Stimulated activated CD8-positive, alpha-beta memory T cell treated with anti-CD3 and anti-CD28 coated beads, Interleukin-2, amount 100 ng/mL, for 1 hour (primary cell): Measurements from ENCODE around the gene TAF12.
"Not testable (repeated sequence)": the region's sequence is repeated elsewhere in the genome, so short reads cannot be mapped to it uniquely, and the experiment has no call there.

ENCODE experiments used
- DNase-seq, 2 donors: peaks; one replicate each; pipeline ENCODE4 v3.0.0-alpha.2; 2020; ENCODE audit warnings: low read depth in 2 of 2

Gene TAF12

DNA sequence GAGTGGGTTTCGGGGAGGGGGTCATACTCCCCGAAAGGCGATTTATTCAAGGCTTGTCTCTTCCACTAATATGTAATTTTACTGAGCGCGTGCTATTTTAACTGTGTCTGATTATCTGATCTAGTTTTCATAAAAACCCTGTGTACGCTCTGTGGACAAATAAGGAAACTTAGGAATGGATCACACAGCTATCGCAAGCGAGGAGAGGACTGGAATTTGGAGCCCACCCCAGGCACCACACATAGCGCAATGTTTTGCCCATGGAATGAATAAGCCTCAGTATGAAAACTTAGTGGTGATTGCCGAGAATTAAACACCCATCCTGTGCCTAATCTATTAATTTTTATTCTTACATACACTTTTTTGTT lies 60.6 kb downstream of the TAF12 start:
- DNase-seq = no peak

DNA sequence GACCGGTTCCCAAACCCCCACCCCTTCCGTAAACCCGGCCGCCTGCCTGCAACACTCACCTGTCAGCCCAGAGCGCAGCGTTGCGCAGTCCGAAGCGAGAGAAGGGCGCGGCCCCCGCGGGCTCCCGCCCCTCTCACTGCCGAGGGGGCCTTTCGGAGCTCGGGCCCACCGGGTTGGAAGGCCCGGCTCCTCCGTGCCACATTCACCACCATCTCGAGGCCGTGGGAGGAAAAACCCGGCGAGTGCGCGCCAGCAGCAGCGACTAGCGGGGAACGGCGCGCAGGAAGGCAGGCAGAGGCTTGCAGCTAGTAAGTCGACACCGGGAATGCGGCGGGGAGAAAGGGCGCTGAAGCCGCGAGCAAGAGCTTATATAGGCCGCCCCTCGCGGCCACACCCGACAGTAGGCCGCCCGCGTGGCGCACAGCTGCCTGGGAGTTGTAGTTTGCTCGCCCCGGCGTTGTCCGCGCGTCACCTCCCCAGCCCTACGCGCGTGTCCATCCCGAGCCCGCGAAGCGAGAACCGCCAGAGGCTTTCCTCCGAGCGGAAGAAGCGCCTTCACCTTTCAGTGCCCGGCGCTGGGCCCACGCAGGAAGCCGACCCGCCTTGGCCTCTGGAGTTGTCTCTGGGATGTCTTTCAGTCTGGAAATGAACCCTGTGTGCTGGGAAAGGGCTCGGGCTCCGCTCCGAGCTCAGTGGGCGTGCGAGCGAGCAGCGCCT lies 61.2 kb downstream of the TAF12 start:
- DNase-seq = peak; percentile 87 to 88

DNA sequence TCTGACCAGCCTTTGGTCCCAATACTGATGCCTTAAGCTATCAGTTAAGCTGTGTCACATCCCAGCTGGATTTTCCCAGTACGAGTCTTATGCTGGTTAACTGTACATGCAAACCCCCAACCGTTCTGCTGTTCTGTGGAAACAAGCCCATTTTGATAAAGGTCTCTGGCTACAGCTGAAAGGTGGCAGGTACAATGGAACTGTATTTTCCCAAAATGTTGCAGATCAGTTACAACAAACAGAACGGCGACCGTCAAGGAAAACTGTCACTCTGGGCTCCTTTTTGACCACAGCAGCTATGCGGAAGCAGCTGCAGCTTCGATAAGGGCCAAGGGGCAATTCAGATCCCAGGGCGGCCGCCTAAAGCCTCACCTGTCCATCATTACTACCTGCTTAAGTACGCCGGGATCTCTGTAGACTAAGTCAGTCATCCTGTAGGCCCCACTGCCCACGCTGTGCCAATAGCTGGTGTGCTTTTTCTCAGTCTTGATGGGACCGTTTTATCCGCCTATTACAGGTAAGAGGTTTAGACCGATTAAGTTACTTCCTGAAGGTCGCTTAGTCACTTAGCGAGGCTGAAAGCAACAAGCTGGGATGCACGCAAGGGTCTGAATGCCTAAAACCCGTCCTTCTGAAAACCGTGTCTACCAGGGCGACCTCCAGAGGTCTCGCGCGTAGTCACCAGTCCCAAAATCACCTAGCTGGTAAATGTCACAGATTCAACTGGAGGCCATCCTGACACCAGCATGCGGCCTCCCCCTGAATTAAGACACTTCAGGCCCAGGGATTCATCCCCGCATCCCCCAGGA lies 61.9 kb downstream of the TAF12 start:
- DNase-seq = peak in 1 of 2 donors; percentile 34

DNA sequence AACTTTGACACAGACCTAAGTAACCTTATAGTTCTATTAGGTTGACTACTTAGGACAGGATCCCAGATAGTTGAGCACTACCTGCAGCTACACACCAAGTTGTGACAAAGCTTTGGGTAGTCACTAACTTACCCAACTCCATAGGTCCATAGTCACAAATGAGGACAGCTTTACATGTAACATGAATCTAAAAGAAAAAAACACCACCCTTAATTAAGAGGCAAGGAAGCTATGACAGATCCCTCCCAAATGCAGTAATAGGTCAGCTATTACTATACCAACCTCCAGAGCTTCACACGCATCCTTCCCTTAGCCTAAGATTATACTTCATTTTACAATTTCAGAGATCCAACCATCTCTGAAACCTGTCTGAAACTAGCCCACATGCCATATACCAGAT lies 63.5 kb downstream of the TAF12 start:
- no peak for DNase-seq

DNA sequence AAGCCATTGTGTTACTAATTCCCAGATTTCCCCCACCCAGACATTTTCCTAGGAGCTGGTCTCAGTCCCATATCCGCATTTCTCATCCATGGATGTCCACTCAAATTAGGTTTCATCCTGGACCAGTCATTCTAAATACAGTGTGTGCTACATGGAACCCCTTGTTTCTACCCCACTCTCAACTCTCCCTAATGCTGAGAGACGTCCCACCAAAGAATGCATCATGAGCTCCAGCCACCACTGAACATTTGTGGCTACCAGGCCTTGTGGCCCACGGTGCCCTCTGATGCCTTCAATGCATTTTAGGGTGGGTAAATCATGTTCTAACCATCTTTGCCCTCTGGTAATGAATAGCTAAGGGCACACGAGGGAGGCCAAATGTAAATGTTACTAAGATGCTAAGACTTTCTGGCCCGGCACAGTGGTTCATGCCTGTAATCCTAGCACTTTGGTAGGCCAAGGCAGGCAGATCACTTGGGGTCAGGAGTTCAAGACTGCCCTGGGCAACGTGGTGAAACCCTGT lies 64.1 kb downstream of the TAF12 start:
- no peak for DNase-seq

DNA sequence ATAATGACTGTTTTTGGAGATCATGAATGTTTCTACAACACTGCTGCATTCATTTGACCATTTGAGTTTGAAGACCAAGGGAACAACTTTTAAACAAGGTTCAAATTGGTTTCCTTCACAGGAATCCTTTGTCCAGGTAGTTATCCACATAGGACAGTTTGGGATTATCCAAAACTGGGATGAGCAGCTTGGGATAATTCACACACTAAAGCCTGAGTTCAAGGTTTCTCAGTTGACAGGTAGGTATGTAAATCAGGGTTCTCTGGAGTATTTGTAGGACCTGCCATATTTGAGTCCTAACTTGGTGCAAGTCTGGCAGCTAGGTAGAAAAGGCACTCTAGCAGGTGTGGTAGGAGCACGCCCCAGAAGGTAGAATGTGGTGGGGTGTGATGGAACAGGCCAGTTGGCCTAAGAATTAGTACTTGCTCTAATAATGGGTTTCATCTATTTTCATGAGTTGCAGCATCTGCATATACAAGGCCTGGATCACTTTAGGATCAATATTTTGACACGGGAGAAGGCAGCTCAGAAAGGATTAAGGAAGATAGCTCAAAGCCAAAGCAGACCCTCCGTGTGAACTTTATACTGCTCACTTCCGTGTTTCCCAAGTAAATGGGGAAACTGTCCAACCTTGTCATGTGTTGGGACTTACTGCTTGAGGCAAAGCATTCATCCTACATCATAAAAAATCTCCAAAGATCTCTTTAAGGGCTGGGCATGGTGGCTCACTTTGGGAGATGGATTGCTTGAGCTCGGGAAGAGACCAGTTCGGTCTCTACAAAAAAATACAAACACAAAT lies 64.9 kb downstream of the TAF12 start:
- DNase-seq = no peak

DNA sequence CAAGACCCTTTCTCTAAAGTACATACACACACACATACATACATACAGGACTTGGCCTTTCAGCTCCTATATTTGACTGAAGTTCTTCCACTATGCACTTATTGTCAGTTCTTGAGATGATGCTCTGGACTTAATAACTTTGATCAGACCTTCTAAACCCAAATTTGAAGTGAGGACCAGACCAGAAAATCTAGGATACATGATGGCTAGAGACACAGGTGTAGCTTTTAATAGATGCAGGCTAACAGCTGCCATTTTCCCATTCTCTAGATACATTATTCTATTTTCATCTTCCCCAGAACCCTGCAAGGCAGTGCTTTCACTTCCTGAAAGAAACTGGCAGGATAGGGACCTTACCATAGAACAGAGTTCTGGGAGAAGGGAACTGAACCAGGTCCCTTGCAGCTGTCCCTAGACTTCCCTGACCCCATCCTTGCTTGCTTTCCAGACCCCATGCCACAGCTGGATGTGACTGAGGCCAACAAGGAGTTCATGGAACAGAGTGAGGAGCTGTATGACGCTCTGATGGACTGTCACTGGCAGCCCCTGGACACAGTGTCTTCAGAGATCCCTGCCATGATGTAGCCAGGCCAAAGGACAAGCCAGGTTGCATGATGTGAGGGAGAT lies 65.7 kb downstream of the TAF12 start:
- no peak for DNase-seq

DNA sequence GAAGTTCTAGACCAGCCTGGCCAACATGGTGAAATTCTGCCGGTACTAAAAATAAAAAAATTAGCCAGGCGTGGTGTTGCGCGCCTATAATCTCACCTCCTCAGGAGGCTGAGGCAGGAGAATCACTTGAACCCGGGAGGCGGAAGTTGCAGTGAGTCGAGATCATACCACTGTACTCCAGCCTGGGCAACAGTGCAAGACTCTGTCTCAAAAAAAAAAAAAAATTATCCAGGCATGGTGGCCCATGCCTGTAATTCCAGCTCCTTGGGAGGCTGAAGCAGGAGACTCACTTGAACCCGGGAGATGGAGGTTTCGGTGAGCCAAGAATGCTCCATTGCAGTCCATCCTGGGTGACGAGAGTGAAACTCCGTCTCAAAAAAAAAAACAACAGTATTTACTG lies 69.3 kb downstream of the TAF12 start:
- DNase-seq = no peak

DNA sequence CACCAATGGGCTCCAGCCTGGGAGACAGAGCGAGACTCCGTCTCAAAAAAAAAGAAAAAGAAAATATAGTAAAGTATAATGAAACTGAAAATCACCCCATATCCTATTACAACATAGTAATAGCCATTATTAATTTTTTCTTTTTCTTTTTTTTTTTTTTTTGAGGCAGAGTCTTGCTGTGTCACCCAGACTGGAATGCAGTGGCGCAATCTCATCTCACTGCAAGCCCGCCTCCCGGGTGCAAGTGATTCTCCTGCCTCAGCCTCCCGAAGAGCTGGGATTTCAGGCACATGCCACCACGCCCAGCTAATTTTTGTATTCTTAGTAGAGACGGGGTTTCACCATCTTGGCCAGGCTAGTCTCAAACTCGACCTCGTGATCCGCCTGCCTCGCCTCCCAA lies 70.0 kb downstream of the TAF12 start:
- not testable (repeated sequence) for DNase-seq

DNA sequence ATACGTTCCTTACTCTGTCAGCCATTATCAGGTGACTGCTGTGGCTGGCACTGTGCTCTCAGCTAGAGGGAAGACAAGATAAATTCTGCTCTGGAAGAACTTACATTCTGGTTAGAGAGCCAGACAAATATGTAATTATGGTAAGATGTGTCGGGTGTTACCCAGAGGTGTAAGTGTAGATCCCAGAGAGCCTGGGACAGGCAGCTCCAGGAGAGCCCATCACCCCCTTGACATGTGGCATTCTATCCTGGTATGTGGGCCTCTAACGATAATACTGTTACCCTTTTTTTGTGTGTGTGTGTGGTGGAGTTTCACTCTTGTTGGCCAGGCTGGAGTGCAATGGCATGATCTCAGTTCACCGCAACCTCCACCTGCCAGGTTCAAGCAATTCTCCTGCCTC lies 71.0 kb downstream of the TAF12 start:
- no peak for DNase-seq

DNA sequence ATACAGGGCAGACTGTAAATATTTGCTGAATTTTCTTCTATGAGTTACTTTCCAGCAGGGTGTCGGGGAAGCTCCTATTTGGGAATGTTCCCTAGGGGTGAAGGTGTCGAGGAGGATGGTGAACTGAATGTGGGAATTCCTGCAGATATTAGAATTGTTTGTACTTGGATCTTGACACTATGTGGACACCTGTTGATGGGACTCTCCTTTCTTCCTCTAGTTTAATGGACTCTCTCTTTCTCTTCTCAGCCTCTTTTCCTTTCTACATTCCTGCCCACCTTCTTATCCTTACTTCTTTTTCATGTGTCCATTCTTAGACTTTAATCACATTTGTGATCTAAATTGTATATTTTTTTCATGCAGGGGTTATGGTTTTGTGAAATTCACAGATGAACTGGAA lies 75.9 kb downstream of the TAF12 start:
- no peak for DNase-seq

DNA sequence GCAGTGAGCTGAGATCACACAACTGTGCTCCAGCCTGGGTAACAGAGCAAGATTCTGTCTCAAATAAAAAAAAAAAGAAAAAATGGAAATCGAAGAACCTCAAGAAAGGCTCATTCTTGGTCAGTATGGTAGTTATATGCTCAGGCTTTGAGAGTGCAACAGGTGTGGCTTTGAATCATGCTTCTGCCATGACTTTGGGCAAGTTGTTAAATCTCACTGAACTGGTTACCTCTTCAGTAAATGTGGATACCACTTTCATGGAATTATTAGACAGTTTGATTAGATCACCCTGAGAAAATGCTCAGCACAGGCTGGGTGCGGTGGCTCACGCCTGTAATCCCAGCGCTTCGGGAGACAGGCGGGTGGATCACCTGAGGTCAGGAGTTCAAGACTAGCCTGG lies 77.1 kb downstream of the TAF12 start:
- DNase-seq = no peak

DNA sequence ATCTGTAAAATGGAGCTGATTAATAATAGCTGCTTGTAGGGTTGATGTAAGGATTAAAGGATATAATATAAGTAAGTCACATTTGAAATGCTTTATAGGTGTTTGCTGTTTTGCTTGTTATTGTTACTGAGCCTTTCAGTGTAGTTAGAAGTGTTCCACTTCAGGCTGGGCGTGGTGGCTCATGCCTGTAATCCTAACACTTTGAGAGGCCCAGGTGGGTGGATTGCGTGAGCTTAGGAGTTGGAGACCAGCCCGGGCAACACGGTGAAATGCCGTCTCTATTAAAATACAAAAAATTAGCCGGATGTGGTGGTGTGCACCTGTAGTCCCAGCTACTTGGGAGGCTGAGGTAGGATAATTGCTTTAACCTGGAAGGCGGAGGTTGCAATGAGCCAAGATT lies 77.8 kb downstream of the TAF12 start:
- DNase-seq = no peak

DNA sequence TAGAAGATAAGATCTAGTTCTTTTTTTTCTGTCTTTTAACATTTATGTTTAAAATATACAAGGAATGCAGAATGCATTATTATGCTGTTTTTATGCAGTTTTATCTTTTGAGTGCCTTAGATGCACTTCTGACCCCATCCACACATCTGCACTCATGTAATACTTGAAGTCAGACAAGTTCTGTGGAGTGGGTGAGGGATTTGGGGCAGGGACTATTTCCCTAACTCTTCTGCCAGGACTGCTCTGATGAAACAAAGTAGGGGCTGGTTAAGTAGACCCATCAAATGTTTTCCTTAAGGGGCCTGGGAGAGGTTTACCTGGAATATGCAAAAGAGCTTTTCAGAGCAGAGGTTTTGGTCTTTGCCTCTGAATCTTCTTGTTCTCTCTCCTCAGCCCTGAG lies 78.6 kb downstream of the TAF12 start:
- DNase-seq = no peak

DNA sequence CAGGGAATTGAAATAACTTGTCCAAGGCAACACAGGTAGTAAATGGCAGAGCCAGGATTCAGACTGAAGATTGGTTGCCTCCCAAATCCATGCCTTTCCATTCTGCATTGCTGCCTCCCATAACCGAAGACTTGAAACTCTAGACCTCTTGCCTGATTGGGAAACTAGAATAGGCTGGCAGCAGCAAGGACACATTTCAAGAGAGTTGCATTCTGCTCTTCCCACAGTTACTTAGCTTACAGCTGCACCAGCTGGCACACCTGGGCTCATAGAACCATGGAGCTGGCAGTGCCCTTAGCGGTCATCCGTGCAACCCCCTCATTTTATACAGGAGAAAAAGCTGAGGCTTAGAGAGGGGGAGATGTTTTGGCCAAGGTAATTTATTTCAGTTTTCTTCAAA lies 82.0 kb downstream of the TAF12 start:
- no peak for DNase-seq
